K562 treated with DMSO at 1 percent for 48 hours (cell line): ENCODE measurements around the gene LYSMD4. TPM values are rescaled to one million over a fixed set of nuclear protein-coding genes. Genes with fewer than 3 reads are reported as not detected.

Experiments
- total RNA-seq: library from RNA; unstranded; fragments of 300-600 nt; gene quantifications from 2 replicates; pipeline ENCODE4 v1.2.3, GENCODE V29; 2022; ENCODE audit warnings: low replicate concordance; ENCODE audit errors: extremely low read depth

Gene LYSMD4
- total RNA-seq: not detected in 2 replicates

DNA sequence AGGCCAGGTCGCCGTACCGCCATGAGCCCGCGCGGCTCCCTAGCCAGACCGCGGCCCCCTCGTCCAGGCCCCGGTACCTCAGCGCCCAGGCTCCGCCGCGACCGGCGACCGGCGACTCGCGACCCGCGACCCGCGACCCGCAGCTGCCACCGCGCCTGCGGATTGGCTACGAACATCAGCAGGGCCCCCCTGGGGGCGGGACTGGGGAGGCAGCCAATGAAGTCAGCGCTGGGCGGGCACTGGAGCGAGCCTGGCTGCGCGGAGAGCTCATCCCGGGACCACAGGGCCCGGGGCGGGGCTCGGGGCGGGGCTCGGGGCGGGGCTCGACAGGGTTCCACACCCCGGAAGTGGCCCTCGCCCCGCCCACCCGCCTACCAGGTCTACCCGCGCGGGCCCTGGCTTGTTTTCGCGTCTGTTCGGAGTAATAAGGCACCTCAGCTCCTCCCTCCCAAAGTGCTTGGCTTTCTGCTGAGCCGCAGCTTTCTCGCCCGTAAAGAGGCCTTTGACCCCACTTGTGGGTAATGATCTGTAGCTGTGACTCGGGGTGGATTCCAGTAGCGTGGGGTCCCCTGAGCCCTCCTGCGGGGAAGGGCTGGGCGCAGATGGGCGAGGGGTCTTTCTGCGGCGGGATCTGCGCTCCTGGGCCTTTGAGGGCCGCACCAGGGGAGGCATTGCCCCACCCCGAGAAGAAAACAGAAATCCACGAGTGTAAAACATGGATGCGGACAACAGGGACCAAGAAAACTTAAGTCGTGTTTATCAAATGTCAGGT is at the start of gene LYSMD4:
Gene LYSMD4, minus strand, starts transcription at position 170 of the 772 bp plus-strand sequence. CDS start 1,438 bp downstream, outside the sequence.

Other genes starting within 250 kb of the LYSMD4 start
- gene MEF2A, start 167.5 kb downstream of the LYSMD4 start, total RNA-seq: not detected in 2 replicates